H9 (cell line): Measurements from ENCODE around the gene RELL1. TPM values are rescaled to one million over a fixed set of nuclear protein-coding genes. Genes with fewer than 3 reads are reported as not detected.

Experiments
- DNase-seq: peaks from one replicate; pipeline ENCODE4 v3.0.0-alpha.2; 2017
- H2AFZ ChIP-seq: one replicate; pipeline ENCODE4 v1.6.1; 2013; ENCODE audit warnings: mild to moderate bottlenecking, low read length, control low read depth, moderate library complexity
- H2AK5ac ChIP-seq: 2 replicates; pipeline ENCODE4 v1.6.1; 2013; ENCODE audit warnings: low read length, control low read depth, mixed read lengths; ENCODE audit not compliant: insufficient read length
- H2BK120ac ChIP-seq: one replicate; pipeline ENCODE4 v1.6.1; 2013; ENCODE audit warnings: low read depth, mild to moderate bottlenecking, low read length, control low read depth, inconsistent platforms; ENCODE audit not compliant: poor library complexity, severe bottlenecking
- H2BK12ac ChIP-seq: 2 replicates; pipeline ENCODE4 v1.6.1; 2013; ENCODE audit warnings: low read length, control low read depth, mixed read lengths, low read depth; ENCODE audit not compliant: insufficient read length
- H2BK15ac ChIP-seq: 2 replicates; pipeline ENCODE4 v1.6.1; 2013; ENCODE audit warnings: low read depth, low read length, control low read depth
- H2BK20ac ChIP-seq: one replicate; pipeline ENCODE4 v1.6.1; 2013; ENCODE audit warnings: low read depth, mild to moderate bottlenecking, low read length, control low read depth, inconsistent platforms; ENCODE audit not compliant: poor library complexity, severe bottlenecking
- H2BK5ac ChIP-seq: 2 replicates; pipeline ENCODE4 v1.6.1; 2013; ENCODE audit warnings: low read length, control low read depth, mixed read lengths; ENCODE audit not compliant: insufficient read length
- H3K14ac ChIP-seq: 2 replicates; pipeline ENCODE4 v1.6.1; 2013; ENCODE audit warnings: low read length, control low read depth; ENCODE audit not compliant: insufficient read depth
- H3K18ac ChIP-seq: 2 replicates; pipeline ENCODE4 v1.6.1; 2013; ENCODE audit warnings: low read depth, mild to moderate bottlenecking, mixed read lengths, low read length, control low read depth; ENCODE audit not compliant: insufficient read length
- H3K23ac ChIP-seq: 2 replicates; pipeline ENCODE4 v1.6.1; 2013; ENCODE audit warnings: low read length, control low read depth, mixed read lengths, low read depth; ENCODE audit not compliant: insufficient read length
- H3K23me2 ChIP-seq: 2 replicates; pipeline ENCODE4 v1.6.1; 2013; ENCODE audit warnings: low read depth, mild to moderate bottlenecking, mixed read lengths, low read length, control low read depth; ENCODE audit not compliant: insufficient read length, poor library complexity, severe bottlenecking
- H3K27ac ChIP-seq: 2 replicates; pipeline ENCODE4 v1.5.1; 2013; ENCODE audit warnings: low read length, control low read depth, mixed read lengths, low read depth; ENCODE audit not compliant: insufficient read length
- H3K27me3 ChIP-seq: 2 replicates; pipeline ENCODE4 v1.6.1; 2013; ENCODE audit warnings: low read length, control low read depth, inconsistent platforms; ENCODE audit not compliant: insufficient read depth
- H3K4ac ChIP-seq: 2 replicates; pipeline ENCODE4 v1.6.1; 2013; ENCODE audit warnings: low read depth, mild to moderate bottlenecking, control low read depth, inconsistent platforms, low read length, moderate library complexity
- H3K4me1 ChIP-seq: 2 replicates; pipeline ENCODE4 v1.6.1; 2013; ENCODE audit warnings: low read length, control low read depth, inconsistent platforms; ENCODE audit not compliant: insufficient read depth
- H3K4me2 ChIP-seq: 2 replicates; pipeline ENCODE4 v1.6.1; 2013; ENCODE audit warnings: low read length, control low read depth, mixed read lengths; ENCODE audit not compliant: insufficient read length, insufficient read depth
- H3K56ac ChIP-seq: 2 replicates; pipeline ENCODE4 v1.6.1; 2013; ENCODE audit warnings: low read depth, mild to moderate bottlenecking, mixed read lengths, low read length, control low read depth; ENCODE audit not compliant: insufficient read length
- H3K79me1 ChIP-seq: 2 replicates; pipeline ENCODE4 v1.6.1; 2013; ENCODE audit warnings: low read depth, mild to moderate bottlenecking, moderate library complexity, low read length, control low read depth, inconsistent platforms; ENCODE audit not compliant: insufficient read depth, poor library complexity, severe bottlenecking
- H3K79me2 ChIP-seq: 2 replicates; pipeline ENCODE4 v1.6.1; 2013; ENCODE audit warnings: low read length, control low read depth, inconsistent platforms; ENCODE audit not compliant: insufficient read depth
- H3K9ac ChIP-seq: 2 replicates; pipeline ENCODE4 v1.6.1; 2013; ENCODE audit warnings: low read length, control low read depth, mixed read lengths; ENCODE audit not compliant: insufficient read length; ENCODE audit errors: extremely low read depth
- H3K9me3 ChIP-seq: one replicate; pipeline ENCODE4 v1.6.1; 2013; ENCODE audit warnings: low read depth, low read length, inconsistent platforms; ENCODE audit not compliant: control insufficient read depth
- H3T11ph ChIP-seq: one replicate; pipeline ENCODE4 v1.6.1; 2013; ENCODE audit warnings: mild to moderate bottlenecking, low read length, control low read depth, inconsistent platforms
- H4K20me1 ChIP-seq: one replicate; pipeline ENCODE4 v1.6.1; 2013; ENCODE audit not compliant: control insufficient read depth, insufficient read length, insufficient read depth
- H4K5ac ChIP-seq: 2 replicates; pipeline ENCODE4 v1.6.1; 2013; ENCODE audit warnings: low read depth, mild to moderate bottlenecking, mixed read lengths, low read length, control low read depth; ENCODE audit not compliant: insufficient read length
- H4K8ac ChIP-seq: replicated peaks from 2 replicates; pipeline ENCODE4 v1.6.1; 2013; ENCODE audit warnings: low read length, control low read depth, mixed read lengths, low read depth; ENCODE audit not compliant: insufficient read length
- H4K91ac ChIP-seq: 2 replicates; pipeline ENCODE4 v1.6.1; 2013; ENCODE audit warnings: low read depth, mild to moderate bottlenecking, moderate library complexity, mixed read lengths, low read length, control low read depth; ENCODE audit not compliant: insufficient read length
- H3K27ac Mint-ChIP-seq, 3 experiments: 2 replicates in 2 of 3; 3 replicates in 1 of 3; pipeline ENCODE4 v1.8.0; 2020 to 2021; ENCODE audit warnings: mixed read lengths in 3 of 3, mild to moderate bottlenecking in 1 of 3, moderate library complexity in 1 of 3
- H3K27me3 Mint-ChIP-seq: 2 replicates; pipeline ENCODE4 v1.8.0; 2021; ENCODE audit warnings: low read depth, mild to moderate bottlenecking, moderate library complexity, mixed read lengths
- H3K36me3 Mint-ChIP-seq, 3 experiments: 2 replicates in 2 of 3; 3 replicates in 1 of 3; pipeline ENCODE4 v1.8.0; 2020 to 2021; ENCODE audit warnings: low read depth in 3 of 3, mixed read lengths in 3 of 3; ENCODE audit not compliant: insufficient read depth in 1 of 3
- H3K4me1 Mint-ChIP-seq, 2 experiments: 2 replicates each; pipeline ENCODE4 v1.8.0; 2020; ENCODE audit warnings: mixed read lengths in 2 of 2
- H3K4me3 Mint-ChIP-seq, 2 experiments: 2 replicates in 1 of 2; 3 replicates in 1 of 2; pipeline ENCODE4 v1.8.0; 2020 to 2021; ENCODE audit warnings: mild to moderate bottlenecking in 2 of 2, mixed read lengths in 2 of 2, moderate library complexity in 1 of 2
- H3K9me3 Mint-ChIP-seq, 2 experiments: 2 replicates in 1 of 2; 3 replicates in 1 of 2; pipeline ENCODE4 v1.8.0; 2020; ENCODE audit warnings: mild to moderate bottlenecking in 2 of 2, mixed read lengths in 2 of 2, moderate library complexity in 1 of 2
- CTCF ChIP-seq: fragments of 200-600 bp; sonication (generic); conservative IDR thresholded peaks from 3 replicates; pipeline ENCODE4 v1.8.0; 2021; ENCODE audit warnings: antibody characterized with exemption, mild to moderate bottlenecking
- WGBS: extraction: QIAGEN DNeasy Blood & Tissue Kit; methylation state at CpG from one replicate; pipeline ENCODE4 v1.1.7; 2013; ENCODE audit warnings: missing lambda C conversion rate, low lambda C conversion rate, mixed read lengths; ENCODE audit not compliant: insufficient read length; ENCODE audit errors: extremely low coverage; 5-methylcytosine and 5-hydroxymethylcytosine counted together
- total RNA-seq: library from RNA; stranded (reverse); gene quantifications from 2 replicates; pipeline ENCODE4 v1.2.1, GENCODE V29; 2021

The RELL1 gene
- total RNA-seq, 1 experiment from 2014 or later, result 10.8 TPM

- no peaks in the 10 kb centered on the region for H4K20me1 ChIP-seq
- H2BK15ac ChIP-seq, result no peak overlapping the region
- no peaks in the 10 kb centered on the region for H3K79me2 ChIP-seq
- no peak overlapping the region for H4K8ac ChIP-seq
- WGBS, result no CpG with 5 or more reads among the region's 9 CpGs
- H3K4ac ChIP-seq, result no peak overlapping the region
- DNase-seq, result no peak
- H3K4me2 ChIP-seq, result no peak overlapping the region
- no peaks in the 10 kb centered on the region for H3K79me1 ChIP-seq
- H3K14ac ChIP-seq, result no peak overlapping the region
- no peak overlapping the region for H3K23ac ChIP-seq
- no peak overlapping the region for H2BK12ac ChIP-seq
- 0 out of 4 replicates have a peak, but pooled peaks cover 0 to 3% of the 10 kb centered on the region in 2 experiments for H3K4me1 Mint-ChIP-seq
- H3K23me2 ChIP-seq, result no peaks in the 10 kb centered on the region
- peaks cover 2% of the 10 kb centered on the region for H3K27me3 Mint-ChIP-seq
- H2BK20ac ChIP-seq, result no peak overlapping the region
- H4K91ac ChIP-seq, result no peak overlapping the region
- H3K36me3 Mint-ChIP-seq, result peaks cover 0 to 3% (median 0%) of the 10 kb centered on the region in 3 experiments; a peak in 2 of 7 replicates
- H3K18ac ChIP-seq, result no peak overlapping the region
- H2BK120ac ChIP-seq, result no peak overlapping the region
- no peak overlapping the region for H3K9ac ChIP-seq
- H2AFZ ChIP-seq, result no peak overlapping the region
- no peak overlapping the region for H2BK5ac ChIP-seq
- no peaks in the 10 kb centered on the region for H3K4me1 ChIP-seq
- no peaks in the 10 kb centered on the region; the same call in 1 of the 2 replicates for H3K27me3 ChIP-seq
- no peak for TF ChIP-seq CTCF
- no peak overlapping the region for H3K27ac ChIP-seq
- no peak overlapping the region for H4K5ac ChIP-seq
- no peak overlapping the region; a peak in 1 of 7 replicates for H3K27ac Mint-ChIP-seq
- H3K4me3 Mint-ChIP-seq, result no peak overlapping the region
- peaks cover 3 to 4% of the 10 kb centered on the region in 2 experiments; a peak in 3 of 5 replicates for H3K9me3 Mint-ChIP-seq
- H3K56ac ChIP-seq, result no peak overlapping the region
- H3K9me3 ChIP-seq, result no peaks in the 10 kb centered on the region
- H2AK5ac ChIP-seq, result no peak overlapping the region
- no peak overlapping the region for H3T11ph ChIP-seq
These were observed 101.6 kb downstream of the RELL1 start for GRCh38 chr4:37584493-37585060.
